LNCaP clone FGC (cell line): Measurements from ENCODE around the gene SERPINF2.
"Not testable (repeated sequence)": the region's sequence is repeated elsewhere in the genome, so short reads cannot be mapped to it uniquely, and the experiment has no call there.

Source experiments
- DNase-seq: peaks from one replicate; pipeline ENCODE4 v3.0.0-alpha.2; 2011; ENCODE audit warnings: low read depth
- H3K4me3 ChIP-seq: 2 replicates; pipeline ENCODE4 v1.5.1; 2011; ENCODE audit warnings: mild to moderate bottlenecking, low read depth, low read length, control low read depth
- TF ChIP-seq, protein P1 (sequence below): IDR thresholded peaks from 2 replicates; pipeline ENCODE4 v1.5.1; 2012; ENCODE audit warnings: mild to moderate bottlenecking; ENCODE audit not compliant: control insufficient read depth, insufficient read depth; ENCODE audit errors: extremely low read depth

SERPINF2 gene

DNA sequence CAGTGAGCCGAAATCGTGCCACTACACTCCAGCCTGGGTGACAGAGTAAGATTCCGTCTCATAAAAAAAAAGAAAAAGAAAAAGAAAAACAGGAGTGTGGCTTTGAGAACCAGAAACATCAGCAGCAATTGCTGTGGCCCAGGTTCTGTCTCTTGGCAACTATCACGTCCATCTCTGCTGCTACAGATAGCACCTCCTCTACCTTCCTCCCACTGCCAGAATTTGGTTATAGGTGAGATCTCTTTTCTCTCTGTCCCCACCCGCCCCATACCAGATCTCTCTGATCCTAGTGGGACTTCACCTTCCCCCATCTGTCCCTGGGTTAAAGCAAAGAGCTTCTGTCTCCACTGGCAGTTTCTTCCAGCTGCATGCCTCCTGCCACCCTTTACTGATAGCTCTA is 35.6 kb upstream of the SERPINF2 start:
- H3K4me3 ChIP-seq = no peak overlapping the region
- TF ChIP-seq, protein P1, sequence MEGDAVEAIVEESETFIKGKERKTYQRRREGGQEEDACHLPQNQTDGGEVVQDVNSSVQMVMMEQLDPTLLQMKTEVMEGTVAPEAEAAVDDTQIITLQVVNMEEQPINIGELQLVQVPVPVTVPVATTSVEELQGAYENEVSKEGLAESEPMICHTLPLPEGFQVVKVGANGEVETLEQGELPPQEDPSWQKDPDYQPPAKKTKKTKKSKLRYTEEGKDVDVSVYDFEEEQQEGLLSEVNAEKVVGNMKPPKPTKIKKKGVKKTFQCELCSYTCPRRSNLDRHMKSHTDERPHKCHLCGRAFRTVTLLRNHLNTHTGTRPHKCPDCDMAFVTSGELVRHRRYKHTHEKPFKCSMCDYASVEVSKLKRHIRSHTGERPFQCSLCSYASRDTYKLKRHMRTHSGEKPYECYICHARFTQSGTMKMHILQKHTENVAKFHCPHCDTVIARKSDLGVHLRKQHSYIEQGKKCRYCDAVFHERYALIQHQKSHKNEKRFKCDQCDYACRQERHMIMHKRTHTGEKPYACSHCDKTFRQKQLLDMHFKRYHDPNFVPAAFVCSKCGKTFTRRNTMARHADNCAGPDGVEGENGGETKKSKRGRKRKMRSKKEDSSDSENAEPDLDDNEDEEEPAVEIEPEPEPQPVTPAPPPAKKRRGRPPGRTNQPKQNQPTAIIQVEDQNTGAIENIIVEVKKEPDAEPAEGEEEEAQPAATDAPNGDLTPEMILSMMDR = no peak
- no peak for DNase-seq

DNA sequence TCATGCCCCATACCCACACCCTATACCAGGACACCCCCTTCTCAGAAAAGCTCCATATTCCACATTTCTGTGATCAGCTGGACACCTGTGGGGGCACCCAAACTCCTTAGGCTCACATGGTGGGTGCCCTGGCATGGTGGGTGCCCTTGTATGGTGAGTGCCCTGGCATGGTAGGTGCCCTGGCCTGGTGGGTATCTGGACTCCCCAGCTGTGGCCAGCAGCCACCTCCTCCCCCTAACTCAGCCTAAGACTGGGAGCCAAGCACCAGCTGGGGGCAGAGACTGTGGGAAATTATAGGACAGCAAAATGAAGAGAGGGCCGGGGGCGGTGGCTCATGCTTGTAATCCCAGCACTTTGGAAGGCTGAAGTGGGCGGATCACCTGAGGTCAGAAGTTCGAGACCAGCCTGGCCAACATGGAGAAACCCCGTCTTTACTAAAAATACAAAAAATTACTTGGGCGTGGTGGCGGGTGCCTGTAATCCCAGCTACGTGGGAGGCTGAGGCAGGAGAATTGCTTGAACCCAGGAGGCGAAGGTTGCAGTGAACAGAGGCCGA is 33.8 kb upstream of the SERPINF2 start:
- not testable (repeated sequence) for H3K4me3 ChIP-seq, DNase-seq

DNA sequence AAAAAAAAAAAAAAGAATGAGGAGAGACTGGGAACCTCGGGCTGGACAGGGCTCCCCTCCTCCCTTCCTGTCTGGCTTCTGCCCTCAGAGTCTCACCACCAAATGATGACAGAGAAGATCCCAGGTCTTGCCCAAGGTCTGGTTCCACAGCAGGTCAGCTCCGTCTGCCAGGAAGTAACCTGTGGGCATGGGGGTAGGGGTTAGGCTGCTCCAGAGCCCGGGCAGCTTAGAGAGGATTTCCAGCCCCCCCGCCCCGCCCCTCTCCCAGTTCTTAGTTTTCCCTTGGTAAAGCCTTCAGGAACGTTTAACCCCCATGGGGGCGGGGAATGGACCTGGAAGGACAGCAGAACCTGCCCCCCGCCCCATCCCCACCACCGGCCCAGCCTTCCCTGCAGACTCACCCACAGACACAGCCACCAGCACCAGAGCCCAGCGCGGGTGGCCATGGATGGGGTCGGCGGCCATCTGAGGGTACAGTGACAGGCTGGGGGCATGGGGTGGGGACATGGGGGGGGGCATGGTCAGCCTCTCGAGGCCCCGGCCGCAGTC is 33.2 kb upstream of the SERPINF2 start:
- peak overlapping the region; percentile 63 for H3K4me3 ChIP-seq
- no peak for DNase-seq
- TF ChIP-seq, protein P1 = no peak

GRCh38 chr17:1709971-1710806 is 32.5 kb upstream of the SERPINF2 start, which contains the start of gene TLCD2:
TLCD2 (minus strand) TSS chr17:1710377; CDS start chr17:1710242, 135 bp downstream.
- DNase-seq = no peak
- TF ChIP-seq, protein P1 = no peak
- H3K4me3 ChIP-seq = peak within 1 kb of the TSS; percentile 63

DNA sequence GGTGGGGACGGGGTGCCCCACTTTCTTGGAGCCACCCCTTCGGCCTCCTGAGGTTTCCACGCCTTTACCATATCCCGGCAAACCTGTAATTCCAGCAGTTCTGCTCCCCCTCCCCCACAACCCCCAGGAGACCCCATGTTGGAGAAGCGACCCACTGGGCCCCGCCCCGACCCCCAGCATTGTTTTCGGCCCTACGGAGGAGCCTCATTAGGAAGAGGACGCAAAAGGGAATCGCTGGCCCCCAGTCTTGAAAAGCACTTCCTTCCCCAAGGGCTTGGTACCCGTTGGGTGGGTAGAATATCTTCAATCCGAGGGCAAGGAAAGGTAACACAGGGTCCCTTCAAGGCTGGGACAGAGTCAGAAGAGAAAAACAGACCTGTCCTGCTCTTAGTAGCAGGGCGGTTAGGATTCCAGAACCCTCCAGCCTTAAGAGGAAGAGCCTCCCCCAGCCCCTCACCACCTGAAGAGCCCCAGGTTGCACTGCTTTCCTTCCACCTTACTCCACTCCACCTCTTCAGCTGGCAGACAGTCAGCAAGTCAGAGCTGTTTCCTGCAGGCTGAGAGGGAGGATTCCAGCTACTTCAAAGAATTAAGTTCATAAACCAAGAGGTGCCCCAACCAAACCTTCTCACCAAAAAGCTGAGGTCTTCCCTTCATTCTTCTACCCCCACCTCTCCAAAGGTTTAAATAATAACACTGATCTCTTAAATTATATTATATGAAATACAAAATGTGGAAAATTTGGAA is 31.7 kb upstream of the SERPINF2 start:
- TF ChIP-seq, protein P1 = no peak
- H3K4me3 ChIP-seq = peak overlapping the region; percentile 63
- DNase-seq = no peak

DNA sequence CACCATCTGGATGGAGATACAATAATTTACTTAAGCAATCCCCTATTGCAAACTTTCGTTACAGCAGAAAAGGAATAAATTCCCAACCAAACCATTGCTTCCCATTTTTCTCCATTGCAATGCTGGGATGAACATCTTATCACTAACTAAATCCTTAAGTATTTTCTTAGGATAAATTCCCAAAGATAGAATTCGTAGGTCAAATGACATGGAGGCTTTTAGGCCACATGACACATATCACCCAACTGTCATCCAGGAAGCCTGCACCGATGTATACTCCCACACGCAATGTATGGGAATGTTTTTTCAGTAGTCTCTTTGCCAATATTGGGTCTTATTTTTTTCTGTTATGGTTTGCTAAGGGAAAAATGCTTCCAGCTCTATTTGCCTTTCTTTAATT is 30.9 kb upstream of the SERPINF2 start:
- TF ChIP-seq, protein P1 = no peak
- no peak for DNase-seq
- no peak overlapping the region for H3K4me3 ChIP-seq

- TF ChIP-seq, protein P1 = no peak
- H3K4me3 ChIP-seq = no peak overlapping the region
- DNase-seq = no peak
Observed at GRCh38 chr17:1712271-1712670, 30.4 kb upstream of the SERPINF2 start.
